SK-N-MC (cell line): ENCODE results near the gene FTH1.

Source experiments
- EZH2 ChIP-seq: fragments of 200-600 bp; sonication (generic); IDR thresholded peaks from one replicate; pipeline ENCODE4 v1.6.1; 2017; ENCODE audit warnings: antibody characterized with exemption
- POLR2AphosphoS5 ChIP-seq: IDR thresholded peaks from 2 replicates; pipeline ENCODE4 v1.6.1; 2012; ENCODE audit warnings: mild to moderate bottlenecking, low read depth, low read length, borderline replicate concordance

DNA sequence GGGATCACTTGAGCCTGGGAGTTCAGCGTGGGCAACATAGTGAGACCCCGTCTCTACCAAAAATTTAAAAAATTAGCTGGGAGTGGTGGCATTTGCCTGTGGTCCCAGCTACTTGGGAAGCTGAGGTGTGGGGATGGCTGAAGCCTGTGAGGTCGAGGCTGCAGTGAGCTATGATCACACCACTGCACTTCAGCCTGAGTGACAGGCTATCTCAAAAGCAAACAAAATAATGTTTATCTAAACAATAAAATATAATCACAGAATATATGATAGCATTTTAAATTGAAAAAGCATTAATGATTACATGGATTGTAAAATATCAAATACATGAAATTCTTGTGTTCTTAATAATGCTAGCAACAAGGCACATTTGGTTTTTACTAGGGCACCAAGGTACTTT lies 14.6 kb downstream of the FTH1 start:
- TF ChIP-seq POLR2AphosphoS5 (no peak), EZH2 (no peak)
